OCI-LY3 (cell line): Measurements from ENCODE around the gene ZMYND8.
"Not testable (repeated sequence)": the region's sequence is repeated elsewhere in the genome, so short reads cannot be mapped to it uniquely, and the experiment has no call there.

Source experiments
- H2AFZ ChIP-seq: fragments of 200-600, 300-600 bp; shearing (Covaris generic); 2 replicates; pipeline ENCODE4 v1.6.0; 2014; ENCODE audit warnings: antibody characterized with exemption, low read depth, low read length
- H3K27ac ChIP-seq: fragments of 200-600, 300-600 bp; sonication (generic); 2 replicates; pipeline ENCODE4 v1.5.1; 2014; ENCODE audit warnings: mild to moderate bottlenecking, low read length, moderate library complexity, mixed read lengths
- H3K27me3 ChIP-seq: fragments of 200-600, 300-600 bp; sonication (generic); 2 replicates; pipeline ENCODE4 v1.6.1; 2014; ENCODE audit warnings: low read depth, low read length, mixed read lengths
- H3K36me3 ChIP-seq: fragments of 200-600, 300-600 bp; sonication (generic); replicated peaks from 2 replicates; pipeline ENCODE3; 2014; ENCODE audit warnings: low read depth, low read length, mixed read lengths
- H3K4me1 ChIP-seq: fragments of 300-600, 200-600 bp; sonication (generic); 2 replicates; pipeline ENCODE4 v1.6.1; 2014; ENCODE audit warnings: low read length, mixed read lengths
- H3K4me2 ChIP-seq: fragments of 200-600, 300-600 bp; sonication (generic); 2 replicates; pipeline ENCODE4 v1.6.1; 2014; ENCODE audit warnings: low read length, mixed read lengths
- H3K4me3 ChIP-seq: fragments of 300-600, 200-600 bp; sonication (generic); 2 replicates; pipeline ENCODE4 v1.5.1; 2014; ENCODE audit warnings: antibody characterized with exemption, mild to moderate bottlenecking, low read length, moderate library complexity
- H3K79me2 ChIP-seq: fragments of 300-600, 200-600 bp; shearing (Covaris generic); 2 replicates; pipeline ENCODE4 v1.6.1; 2014; ENCODE audit warnings: mild to moderate bottlenecking, low read length, mixed read lengths
- H3K9ac ChIP-seq: fragments of 300-600, 200-600 bp; shearing (Covaris generic); 2 replicates; pipeline ENCODE4 v1.6.0; 2014; ENCODE audit warnings: mild to moderate bottlenecking, low read length, moderate library complexity
- H3K9me3 ChIP-seq: fragments of 200-600, 300-600 bp; shearing (Covaris generic); 2 replicates; pipeline ENCODE4 v1.6.1; 2014; ENCODE audit warnings: low read length, mixed read lengths; ENCODE audit not compliant: insufficient read depth
- H4K20me1 ChIP-seq: fragments of 200-600, 300-600 bp; sonication (generic); 2 replicates; pipeline ENCODE4 v1.6.1; 2016; ENCODE audit warnings: low read length, mixed read lengths; ENCODE audit not compliant: insufficient read depth
- CTCF ChIP-seq: fragments of 200-600, 300-600 bp; sonication (generic); IDR thresholded peaks from 2 replicates; pipeline ENCODE4 v1.5.1; 2014; ENCODE audit warnings: antibody characterized with exemption, low read length, low read depth
- EZH2phosphoT487 ChIP-seq: fragments of 200-600 bp; shearing (Covaris generic); IDR thresholded peaks from 2 replicates; pipeline ENCODE4 v1.6.1; 2018; ENCODE audit warnings: antibody characterized with exemption, mixed run types, low read depth

Gene ZMYND8

GRCh38 chr20:47278907-47279348 is 77.6 kb downstream of the ZMYND8 start:
- Histone ChIP-seq H3K36me3 (peaks cover 32% of the 10 kb centered on the region), H2AFZ (no peak overlapping the region), H3K9ac (no peak overlapping the region), H3K27me3 (no peaks in the 10 kb centered on the region), H3K27ac (no peak overlapping the region), H3K9me3 (no peaks in the 10 kb centered on the region), H3K79me2 (no peaks in the 10 kb centered on the region; the same call in 1 of the 2 replicates), H4K20me1 (peaks cover 9% of the 10 kb centered on the region), H3K4me2 (no peak overlapping the region), H3K4me1 (peaks cover 16% of the 10 kb centered on the region), H3K4me3 (no peak overlapping the region)
- TF ChIP-seq EZH2phosphoT487 (no peak), CTCF (no peak)

GRCh38 chr20:47277535-47277872 is 79.0 kb downstream of the ZMYND8 start:
- H3K4me2 ChIP-seq, result not testable (repeated sequence)

GRCh38 chr20:47276851-47277534 is 79.5 kb downstream of the ZMYND8 start:
- peaks cover 22% of the 10 kb centered on the region for H4K20me1 ChIP-seq
- H3K27ac ChIP-seq, result no peak overlapping the region
- no peak overlapping the region for H3K4me2 ChIP-seq
- peaks cover 5% of the 10 kb centered on the region; the same call in 1 of the 2 replicates for H3K79me2 ChIP-seq
- peaks cover 25% of the 10 kb centered on the region for H3K4me1 ChIP-seq
- no peaks in the 10 kb centered on the region for H3K9me3 ChIP-seq
- no peak overlapping the region for H3K4me3 ChIP-seq
- no peak overlapping the region for H2AFZ ChIP-seq
- TF ChIP-seq CTCF, result no peak
- no peaks in the 10 kb centered on the region for H3K27me3 ChIP-seq
- H3K9ac ChIP-seq, result no peak overlapping the region
- H3K36me3 ChIP-seq, result peaks cover 26% of the 10 kb centered on the region

More at GRCh38 chr20:47277535-47277872, 79.0 kb downstream of the ZMYND8 start:
- Histone ChIP-seq H3K4me1 (peaks cover 25% of the 10 kb centered on the region), H4K20me1 (peaks cover 19% of the 10 kb centered on the region), H3K36me3 (peaks cover 26% of the 10 kb centered on the region)
- H3K4me3 ChIP-seq, H2AFZ ChIP-seq, H3K27ac ChIP-seq, H3K9me3 ChIP-seq, H3K79me2 ChIP-seq, H3K27me3 ChIP-seq, H3K9ac ChIP-seq: not testable (repeated sequence)

- Histone ChIP-seq H3K27ac (no peak overlapping the region), H3K9ac (no peak overlapping the region), H3K9me3 (no peaks in the 10 kb centered on the region), H2AFZ (no peak overlapping the region), H3K79me2 (peaks cover 5% of the 10 kb centered on the region; the same call in 1 of the 2 replicates), H3K27me3 (no peaks in the 10 kb centered on the region), H3K36me3 (peaks cover 22% of the 10 kb centered on the region), H3K4me2 (no peak overlapping the region), H3K4me3 (no peak overlapping the region), H4K20me1 (peaks cover 22% of the 10 kb centered on the region), H3K4me1 (peaks cover 25% of the 10 kb centered on the region)
- no peak for TF ChIP-seq EZH2phosphoT487
- no peak for TF ChIP-seq CTCF
These were observed 80.2 kb downstream of the ZMYND8 start for GRCh38 chr20:47276251-47276650.
